Measurements from ENCODE around the gene MCU.
"Not testable (repeated sequence)": the region's sequence is repeated elsewhere in the genome, so short reads cannot be mapped to it uniquely, and the experiment has no call there.

The MCU gene

GRCh38 chr10:72913287-72913686, 221.3 kb downstream of the MCU start:
- DNase-seq: no peak

- not testable (repeated sequence) for DNase-seq
Measured at GRCh38 chr10:72917201-72917600, 225.3 kb downstream of the MCU start.

- DNase-seq: not testable (repeated sequence)
Measured at GRCh38 chr10:72917803-72918332, 225.9 kb downstream of the MCU start.

GRCh38 chr10:72918352-72918751, 226.4 kb downstream of the MCU start:
- no peak for DNase-seq

GRCh38 chr10:72921147-72921683, 229.3 kb downstream of the MCU start:
- not testable (repeated sequence) for DNase-seq

GRCh38 chr10:72924351-72924750, 232.4 kb downstream of the MCU start:
- DNase-seq: no peak

GRCh38 chr10:72925951-72926465, 234.1 kb downstream of the MCU start:
- no peak for DNase-seq

- DNase-seq: no peak
Measured at GRCh38 chr10:72927485-72927884, 235.5 kb downstream of the MCU start.

- DNase-seq: no peak
Measured at GRCh38 chr10:72928798-72929197, 236.9 kb downstream of the MCU start.

- no peak for DNase-seq
Measured at GRCh38 chr10:72930276-72930675, 238.3 kb downstream of the MCU start.

- DNase-seq: no peak
Measured at GRCh38 chr10:72932259-72933015, 240.5 kb downstream of the MCU start.

GRCh38 chr10:72935361-72935760, 243.4 kb downstream of the MCU start:
- DNase-seq: no peak

Data from NCI-H1105 (cell line).